HepG2 (cell line): ENCODE results near the gene PMS2. TPM values are rescaled to one million over a fixed set of nuclear protein-coding genes. Genes with fewer than 3 reads are reported as not detected.
"Not testable (repeated sequence)": the region's sequence is repeated elsewhere in the genome, so short reads cannot be mapped to it uniquely, and the experiment has no call there.

ENCODE experiments used
- ATAC-seq: fragments of 200-7000 bp; cut with Tn5 transposase; 3 replicates; pipeline ENCODE4 v1.9.1; 2020; ENCODE audit warnings: mild to moderate bottlenecking, moderate library complexity
- BruUV-seq: library from RNA; stranded (reverse); fragments of 400-500 nt; replicated peaks from 2 replicates; lab custom pipeline; 2021; lab: Mats Ljungman, UMichigan
- CTCF ChIA-PET: fragments of 300-600 bp; formaldehyde crosslinking; extraction: SDS; loops from one replicate; lab custom pipeline; 2021; ENCODE audit warnings: low total read pairs, inconsistent platforms, low intra/inter-chr PET ratio; lab: Yijun Ruan, JAX
- POLR2A ChIA-PET: fragments of 350-600 bp; sonication (Branson Sonifier 250); formaldehyde crosslinking; loops from one replicate; lab custom pipeline; 2020; ENCODE audit warnings: antibody characterized with exemption, inconsistent platforms; lab: Yijun Ruan, JAX
- DNase-seq: peaks from one replicate; pipeline ENCODE4 v3.0.0-alpha.2; 2015; ENCODE audit warnings: low spot score
- FAIRE-seq: peaks from 3 replicates; lab custom pipeline; 2011; peaks lifted over from hg19 to GRCh38; lab: Jason Lieb, UNC
- H2AFZ ChIP-seq: one replicate; pipeline ENCODE4 v1.6.1; 2011; ENCODE audit warnings: low read length, inconsistent platforms
- H3K27ac ChIP-seq: fragments of 300-600 bp; 3 replicates; pipeline ENCODE4 v1.8.0; 2011; ENCODE audit warnings: mixed run types, mild to moderate bottlenecking, mixed read lengths, low read length, inconsistent platforms; ENCODE audit not compliant: insufficient read depth; ENCODE audit errors: extremely low read length
- H3K27me3 ChIP-seq, 2 experiments: fragments of 200-600 bp in 1 of 2; 2 replicates in 1 of 2; 3 replicates in 1 of 2; pipeline versions ENCODE4 v1.6.0 to v1.8.0; 2011; ENCODE audit warnings: low read length in 2 of 2, mild to moderate bottlenecking in 2 of 2, moderate library complexity in 2 of 2, inconsistent platforms in 1 of 2; ENCODE audit not compliant: insufficient read depth in 2 of 2, control insufficient read depth in 1 of 2
- H3K36me3 ChIP-seq, 2 experiments: fragments of 200-600 bp in 1 of 2; replicated peaks in 1 of 2; 2 replicates in 1 of 2; 3 replicates in 1 of 2; pipeline versions ENCODE4 v1.5.1 to v1.8.0; 2011; ENCODE audit warnings: low read length in 2 of 2, inconsistent platforms in 1 of 2; ENCODE audit not compliant: insufficient read depth in 2 of 2, control insufficient read depth in 1 of 2
- H3K4me1 ChIP-seq: 2 replicates; pipeline ENCODE4 v1.5.1; 2012; ENCODE audit warnings: low read length, inconsistent platforms; ENCODE audit not compliant: insufficient read depth
- H3K4me2 ChIP-seq: 2 replicates; pipeline ENCODE4 v1.6.0; 2011; ENCODE audit warnings: low read depth, low read length, inconsistent platforms
- H3K4me3 ChIP-seq, 3 experiments: fragments of 200-600 bp in 1 of 3; sonication (generic), shearing (Covaris generic) in 1 of 3; replicated peaks in 1 of 3; 2 replicates each; pipeline ENCODE4 v1.5.1; 2011 to 2016; ENCODE audit warnings: low read length in 3 of 3, inconsistent platforms in 2 of 3, low read depth in 2 of 3, mild to moderate bottlenecking in 2 of 3, control low read depth in 1 of 3, mixed read lengths in 1 of 3; ENCODE audit not compliant: insufficient read depth in 1 of 3
- H3K79me2 ChIP-seq: one replicate; pipeline ENCODE4 v1.6.1; 2011; ENCODE audit warnings: low read length, inconsistent platforms; ENCODE audit not compliant: insufficient read depth
- H3K9ac ChIP-seq: 2 replicates; pipeline ENCODE4 v1.6.0; 2011; ENCODE audit warnings: mild to moderate bottlenecking, low read depth, low read length, inconsistent platforms; ENCODE audit not compliant: insufficient read depth
- H3K9me3 ChIP-seq: 2 replicates; pipeline ENCODE4 v1.5.1; 2012; ENCODE audit warnings: mild to moderate bottlenecking, low read length
- H4K20me1 ChIP-seq: 2 replicates; pipeline ENCODE4 v1.6.0; 2011; ENCODE audit warnings: inconsistent platforms, mild to moderate bottlenecking, low read length, moderate library complexity; ENCODE audit not compliant: insufficient read depth
- FOSL2 ChIP-seq: sonication (generic); formaldehyde crosslinking; IDR thresholded peaks from 2 replicates; pipeline ENCODE4 v1.4.0; 2020; ENCODE audit warnings: missing genetic modification reagents
- WGBS: methylation state at CpG from one replicate; pipeline ENCODE4 v1.1.6; 2017; ENCODE audit warnings: low lambda C conversion rate; 5-methylcytosine and 5-hydroxymethylcytosine counted together
- in situ Hi-C: cut with HindIII; loops from 2 replicates; pipeline ENCODE4 v1.10.0; 2017; ENCODE audit warnings: low pct_unique_long_range_greater_than_20kb; ENCODE audit not compliant: extremely low pct_ligation_motif_present
- intact Hi-C: fragments of 100-400 bp; cut with micrococcal nuclease; formaldehyde crosslinking; loops from one replicate; pipeline ENCODE4 v1.10.0; 2022; ENCODE audit not compliant: unreplicated experiment
- polyA plus RNA-seq, 8 experiments: library from polyadenylated mRNA; depleted of rRNA in 3 of 8; stranded (reverse) in 7 of 8; unstranded in 1 of 8; fragments of >200 nt; fragmentation: Illumina TruSeq in 4 of 8; extraction: Trizol in 4 of 8; gene quantifications; 2 replicates each; pipeline versions ENCODE4 v1.2.1 to v1.2.3, GENCODE V29; 2011 to 2016; ENCODE audit warnings: low read depth in 4 of 8, missing spikeins in 1 of 8, mixed read lengths in 1 of 8; ENCODE audit not compliant: insufficient read depth in 1 of 8
- total RNA-seq, 5 experiments: library from RNA; depleted of rRNA; stranded (reverse); fragments of >200 nt; fragmentation: Illumina TruSeq; extraction: Trizol; gene quantifications; 2 replicates each; pipeline ENCODE4 v1.2.3, GENCODE V29; 2016; ENCODE audit warnings: low read depth in 1 of 5

PMS2 gene
- total and polyA plus RNA-seq, 2 of the 13 experiments (the other 11 are each of a cell fraction or from before 2014, with no cell fraction given): 6.3 to 11.4 TPM

- H3K9ac ChIP-seq, in situ Hi-C loops, H3K27ac ChIP-seq, H3K36me3 ChIP-seq, POLR2A ChIA-PET, ATAC-seq, CTCF ChIA-PET, H3K27me3 ChIP-seq, DNase-seq, intact Hi-C loops, H3K4me2 ChIP-seq, H3K4me1 ChIP-seq, FAIRE-seq, H3K79me2 ChIP-seq, H4K20me1 ChIP-seq, H3K4me3 ChIP-seq, H3K9me3 ChIP-seq, BruUV-seq, H2AFZ ChIP-seq: not testable (repeated sequence)
- no CpG with 5 or more reads among the region's 8 CpGs for WGBS
These were observed 35.3 kb downstream of the PMS2 start for GRCh38 chr7:5973580-5973979.

DNA sequence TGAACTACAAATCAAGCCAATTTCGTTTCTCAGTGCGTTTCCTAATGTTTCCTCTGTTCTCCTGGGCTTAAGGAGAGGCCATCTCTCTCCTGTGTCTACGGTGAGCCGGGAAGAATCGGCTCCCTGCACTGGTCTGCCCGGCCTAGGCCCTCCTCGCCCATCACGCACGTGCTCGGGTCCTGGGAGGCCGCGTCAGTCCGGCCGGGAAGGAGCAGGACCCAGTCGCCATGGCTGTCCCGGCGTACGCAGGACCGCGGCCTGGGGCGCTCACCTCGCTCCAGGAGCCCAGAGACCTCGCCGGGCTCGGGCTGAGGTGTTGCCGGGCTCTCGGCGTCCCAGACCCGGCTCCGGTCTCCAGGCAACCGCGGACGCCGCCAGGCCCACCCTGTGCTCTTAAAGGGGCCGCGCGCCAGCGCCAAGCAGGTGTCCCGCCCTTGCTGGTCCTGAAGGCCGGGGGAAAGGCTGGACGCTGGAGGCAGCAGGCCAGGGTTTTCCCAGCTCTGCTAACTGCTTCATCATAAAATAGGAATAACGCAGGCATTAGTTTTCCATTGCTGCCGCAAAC, 38.4 kb downstream of the PMS2 start, which contains the start of gene RSPH10B:
Gene RSPH10B (minus strand): TSS at position 343 of the 565 bp plus-strand sequence. CDS start 3,573 bp downstream, outside the sequence.
- POLR2A ChIA-PET, H3K4me2 ChIP-seq: not testable (repeated sequence)

DNA sequence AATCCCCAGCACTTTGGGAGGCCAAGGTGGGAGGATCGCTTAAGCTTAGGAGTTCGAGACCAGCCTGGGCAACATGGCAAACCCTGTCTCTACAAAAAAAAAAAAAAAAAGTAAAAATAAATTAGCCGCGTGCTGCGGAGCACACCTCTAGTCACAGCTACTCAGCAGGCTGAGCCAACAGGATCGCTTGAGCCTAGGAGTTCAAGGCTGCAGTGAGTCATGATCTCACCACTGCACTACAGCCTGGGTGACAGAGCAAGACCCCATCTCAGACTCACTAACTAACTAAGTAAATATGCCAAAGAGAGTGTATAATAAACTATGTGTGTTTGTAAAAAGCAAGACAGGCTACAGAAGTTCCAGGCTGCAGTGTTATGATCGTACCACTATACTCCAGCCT, 45.0 kb downstream of the PMS2 start:
- H3K9ac ChIP-seq, H4K20me1 ChIP-seq, H3K4me2 ChIP-seq, CTCF ChIA-PET, H3K27ac ChIP-seq, DNase-seq, H3K4me1 ChIP-seq, H3K27me3 ChIP-seq, intact Hi-C loops, H3K36me3 ChIP-seq, in situ Hi-C loops, H3K4me3 ChIP-seq, BruUV-seq, H3K79me2 ChIP-seq, H3K9me3 ChIP-seq, POLR2A ChIA-PET, H2AFZ ChIP-seq: not testable (repeated sequence)
- 3% methylated on average over 4 of the region's 7 CpGs for WGBS
- ATAC-seq (peak; percentile 87), FAIRE-seq (peak; percentile 68)
- peak; percentile 51; the same call in 1 of the 2 replicates for TF ChIP-seq FOSL2 (CRISPR knock-in tag)

More for the DNA sequence above, 38.4 kb downstream of the PMS2 start, which contains the start of gene RSPH10B:
- H4K20me1 ChIP-seq, H3K4me1 ChIP-seq, H3K79me2 ChIP-seq, H3K27me3 ChIP-seq, FAIRE-seq, DNase-seq, BruUV-seq, in situ Hi-C loops, H3K9ac ChIP-seq, H3K9me3 ChIP-seq, H3K4me3 ChIP-seq, H3K36me3 ChIP-seq, H2AFZ ChIP-seq, intact Hi-C loops, CTCF ChIA-PET, H3K27ac ChIP-seq: not testable (repeated sequence)
- ATAC-seq: peak; percentile 64
- no CpG with 5 or more reads among the region's 43 CpGs for WGBS

DNA sequence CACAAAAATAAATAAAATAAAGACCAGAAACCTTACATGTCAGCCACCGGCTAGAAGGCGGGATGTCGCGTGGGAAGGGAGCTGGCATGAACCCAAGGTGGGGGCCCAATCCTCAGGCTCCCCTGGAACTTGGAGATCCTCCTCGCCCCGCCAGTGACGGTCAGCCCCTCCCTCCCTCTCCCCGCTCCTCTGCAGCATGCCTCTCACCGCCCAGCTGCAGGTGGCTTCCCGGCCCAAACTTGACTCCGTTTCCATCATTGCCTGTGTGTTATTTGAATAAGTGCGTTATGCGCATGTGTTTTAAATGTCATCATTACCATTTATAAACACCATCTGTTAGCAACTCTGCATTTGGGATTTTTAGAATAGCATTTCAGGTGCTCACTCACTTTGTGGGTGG, 45.6 kb downstream of the PMS2 start:
- intact Hi-C loops, H4K20me1 ChIP-seq, H2AFZ ChIP-seq, H3K9ac ChIP-seq, BruUV-seq, H3K27me3 ChIP-seq, POLR2A ChIA-PET, ATAC-seq, H3K27ac ChIP-seq, in situ Hi-C loops, H3K4me1 ChIP-seq, DNase-seq, H3K4me2 ChIP-seq, H3K36me3 ChIP-seq, H3K79me2 ChIP-seq, H3K9me3 ChIP-seq, H3K4me3 ChIP-seq, CTCF ChIA-PET: not testable (repeated sequence)
- peak; percentile 59 for FAIRE-seq
- WGBS: 25% methylated on average over 2 of the region's 13 CpGs
